Measurements from ENCODE around the gene COPS8. TPM values are rescaled to one million over a fixed set of nuclear protein-coding genes. Genes with fewer than 3 reads are reported as not detected.

The COPS8 gene
- total RNA-seq, 1 experiment from 2014 or later = 64.7 TPM

- DNase-seq = no peak
- peaks cover 1% of the 10 kb centered on the region; the same call in 1 of the 2 replicates for H3K27me3 ChIP-seq (ENCODE audit: insufficient read depth, low read depth)
- ChIA-PET CTCF (no interaction called here), POLR2A (ENCODE audit: unreplicated experiment) (no interaction called here)
- intact Hi-C loops (cut with micrococcal nuclease; ENCODE audit: unreplicated experiment) = no loop called here
- H3K27ac ChIP-seq = no peak overlapping the region
- H3K9me3 ChIP-seq (ENCODE audit: insufficient read depth, low read depth) = no peaks in the 10 kb centered on the region; the same call in 1 of the 2 replicates
- no peaks in the 10 kb centered on the region for H3K79me2 ChIP-seq (ENCODE audit: low read depth)
- no peak overlapping the region for H3K4me2 ChIP-seq
- H4K20me1 ChIP-seq (ENCODE audit: insufficient read depth) = no peaks in the 10 kb centered on the region
- no TSS peak for BruUV-seq (replicated peaks)
- no peak overlapping the region for H2AFZ ChIP-seq
- H3K4me1 ChIP-seq (replicated peaks; ENCODE audit: insufficient read depth) = no peaks in the 10 kb centered on the region
- no peaks in the 10 kb centered on the region for H3K9me2 ChIP-seq (ENCODE audit: insufficient read depth)
- H3K4me3 ChIP-seq = no peak overlapping the region
- TF ChIP-seq, protein P1, sequence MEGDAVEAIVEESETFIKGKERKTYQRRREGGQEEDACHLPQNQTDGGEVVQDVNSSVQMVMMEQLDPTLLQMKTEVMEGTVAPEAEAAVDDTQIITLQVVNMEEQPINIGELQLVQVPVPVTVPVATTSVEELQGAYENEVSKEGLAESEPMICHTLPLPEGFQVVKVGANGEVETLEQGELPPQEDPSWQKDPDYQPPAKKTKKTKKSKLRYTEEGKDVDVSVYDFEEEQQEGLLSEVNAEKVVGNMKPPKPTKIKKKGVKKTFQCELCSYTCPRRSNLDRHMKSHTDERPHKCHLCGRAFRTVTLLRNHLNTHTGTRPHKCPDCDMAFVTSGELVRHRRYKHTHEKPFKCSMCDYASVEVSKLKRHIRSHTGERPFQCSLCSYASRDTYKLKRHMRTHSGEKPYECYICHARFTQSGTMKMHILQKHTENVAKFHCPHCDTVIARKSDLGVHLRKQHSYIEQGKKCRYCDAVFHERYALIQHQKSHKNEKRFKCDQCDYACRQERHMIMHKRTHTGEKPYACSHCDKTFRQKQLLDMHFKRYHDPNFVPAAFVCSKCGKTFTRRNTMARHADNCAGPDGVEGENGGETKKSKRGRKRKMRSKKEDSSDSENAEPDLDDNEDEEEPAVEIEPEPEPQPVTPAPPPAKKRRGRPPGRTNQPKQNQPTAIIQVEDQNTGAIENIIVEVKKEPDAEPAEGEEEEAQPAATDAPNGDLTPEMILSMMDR (conservative IDR thresholded peaks at IDR 0.05) = no peak
- no peak for TF ChIP-seq EZH2 (IDR thresholded peaks at IDR 0.05; ENCODE audit: low read depth)
- no peaks in the 10 kb centered on the region for H3K36me3 ChIP-seq (ENCODE audit: low read depth)
- H3F3A ChIP-seq (ENCODE audit: insufficient read depth, low read depth) = no peaks in the 10 kb centered on the region
Observed at GRCh38 chr2:237066396-237066795, 19.3 kb upstream of the COPS8 start.

DNA sequence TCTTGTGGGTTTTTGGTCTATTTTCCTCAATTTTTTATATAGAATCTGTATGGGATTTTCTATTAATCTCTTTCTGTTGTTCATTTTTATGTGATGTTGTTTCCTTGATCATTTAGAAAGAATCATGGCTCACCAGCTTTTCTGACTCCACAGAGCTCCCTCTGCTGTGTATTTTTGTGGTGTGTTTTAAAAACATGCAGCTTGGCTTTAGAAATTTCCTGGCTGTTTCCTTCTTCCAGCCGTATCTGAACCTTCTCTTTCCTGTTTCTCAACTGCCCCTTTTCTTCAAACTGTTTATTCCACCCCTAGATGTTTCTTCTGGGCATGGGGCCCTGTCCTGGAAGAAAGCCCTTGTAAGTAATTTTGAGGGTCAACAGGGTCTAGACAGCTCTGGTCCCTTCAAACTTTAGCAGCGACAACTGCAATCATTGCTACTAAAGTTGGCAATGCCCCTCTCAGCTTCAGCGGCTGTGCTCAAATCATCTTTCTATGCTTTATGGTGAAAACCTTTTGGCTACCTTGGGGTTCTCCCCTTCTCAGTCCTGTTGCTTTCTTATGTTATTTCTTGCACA is 17.6 kb upstream of the COPS8 start:
- H3K36me3 ChIP-seq (ENCODE audit: low read depth) = no peaks in the 10 kb centered on the region
- H4K20me1 ChIP-seq (ENCODE audit: insufficient read depth) = no peaks in the 10 kb centered on the region
- H3K27me3 ChIP-seq (ENCODE audit: insufficient read depth, low read depth) = no peaks in the 10 kb centered on the region
- POLR2A ChIA-PET (ENCODE audit: unreplicated experiment) = interaction anchor here (0.7 kb wide), 1 partner anchor 42 kb away, joined by 7 read pairs; no protein-coding TSS in a partner anchor
- no peaks in the 10 kb centered on the region; the same call in 1 of the 2 replicates for H3K9me3 ChIP-seq (ENCODE audit: insufficient read depth, low read depth)
- no TSS peak for BruUV-seq (replicated peaks)
- H3K4me2 ChIP-seq = no peak overlapping the region
- TF ChIP-seq, protein P1 (conservative IDR thresholded peaks at IDR 0.05) = peak; percentile 30; the same call in 1 of the 2 replicates
- no peak for TF ChIP-seq EZH2 (IDR thresholded peaks at IDR 0.05; ENCODE audit: low read depth)
- no peak for DNase-seq
- CTCF ChIA-PET = interaction anchor here (0.6 to 0.7 kb wide), 2 partner anchors 40 to 570 kb away, joined by 4 read pairs; no protein-coding TSS in a partner anchor
- intact Hi-C loops (cut with micrococcal nuclease; ENCODE audit: unreplicated experiment) = no loop called here
- no peak overlapping the region for H3K27ac ChIP-seq
- no peaks in the 10 kb centered on the region for H3K4me1 ChIP-seq (replicated peaks; ENCODE audit: insufficient read depth)
- no peaks in the 10 kb centered on the region for H3K9me2 ChIP-seq (ENCODE audit: insufficient read depth)
- H3F3A ChIP-seq (ENCODE audit: insufficient read depth, low read depth) = no peaks in the 10 kb centered on the region
- H3K4me3 ChIP-seq = no peak overlapping the region
- no peaks in the 10 kb centered on the region for H3K79me2 ChIP-seq (ENCODE audit: low read depth)
- H2AFZ ChIP-seq = no peak overlapping the region

DNA sequence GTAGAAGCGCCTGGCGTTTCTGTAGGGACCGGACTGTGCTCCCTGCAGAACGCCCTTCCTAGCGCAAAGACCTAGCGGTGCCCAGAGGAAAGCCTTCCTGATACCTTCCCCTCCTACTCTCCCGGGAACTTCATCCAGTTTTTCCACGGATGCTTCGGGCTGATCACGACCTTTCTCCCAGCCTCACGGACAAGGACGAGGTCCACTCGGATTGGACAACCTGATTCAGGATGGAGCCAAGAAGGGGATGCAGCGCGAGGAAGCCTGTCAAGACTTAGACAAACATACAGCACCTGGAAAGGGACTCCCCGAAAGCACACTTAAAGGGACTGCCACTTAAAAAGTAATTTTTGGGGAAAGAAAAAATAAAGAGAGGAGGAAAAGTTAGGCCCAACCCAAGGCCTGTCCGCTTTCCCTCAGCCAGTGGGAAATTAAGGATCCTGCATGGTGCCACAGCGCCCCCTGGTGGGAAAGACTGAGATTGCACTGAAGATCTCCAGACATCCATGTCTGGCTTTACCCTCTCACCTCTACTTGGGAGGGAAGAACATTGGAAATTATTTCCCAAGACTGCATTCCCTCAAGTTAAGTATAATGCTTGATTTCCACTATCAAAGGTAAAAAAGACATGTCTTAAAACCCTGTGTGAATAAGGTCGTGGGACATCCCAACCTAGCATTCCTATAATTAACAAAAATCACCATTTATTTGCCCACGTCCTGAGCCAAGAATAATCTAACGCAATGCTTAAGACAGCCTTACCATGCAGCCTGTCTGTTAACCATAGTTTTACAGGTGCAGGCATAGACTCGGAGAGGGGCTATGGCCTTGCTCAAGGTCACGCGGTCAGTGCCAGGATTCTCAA is 13.4 kb upstream of the COPS8 start:
- no TSS peak for BruUV-seq (replicated peaks)
- Histone ChIP-seq H3K9me2 (ENCODE audit: insufficient read depth) (no peaks in the 10 kb centered on the region), H2AFZ (no peak overlapping the region), H4K20me1 (ENCODE audit: insufficient read depth) (no peaks in the 10 kb centered on the region), H3K36me3 (ENCODE audit: low read depth) (no peaks in the 10 kb centered on the region), H3K27ac (no peak overlapping the region), H3K79me2 (ENCODE audit: low read depth) (no peaks in the 10 kb centered on the region), H3K4me3 (no peak overlapping the region), H3K4me1 (replicated peaks; ENCODE audit: insufficient read depth) (peaks cover 22% of the 10 kb centered on the region), H3K4me2 (no peak overlapping the region), H3K27me3 (ENCODE audit: insufficient read depth, low read depth) (0 out of 2 replicates have a peak, but pooled peaks cover 8% of the 10 kb centered on the region), H3K9me3 (ENCODE audit: insufficient read depth, low read depth) (no peaks in the 10 kb centered on the region; the same call in 1 of the 2 replicates), H3F3A (ENCODE audit: insufficient read depth, low read depth) (peaks cover 16% of the 10 kb centered on the region; the same call in 1 of the 2 replicates)
- no peak for TF ChIP-seq EZH2 (IDR thresholded peaks at IDR 0.05; ENCODE audit: low read depth)
- TF ChIP-seq, protein P1 (conservative IDR thresholded peaks at IDR 0.05) = peak; percentile 100
- CTCF ChIA-PET = no interaction called here
- POLR2A ChIA-PET (ENCODE audit: unreplicated experiment) = no interaction called here
- intact Hi-C loops (cut with micrococcal nuclease; ENCODE audit: unreplicated experiment) = loop anchor here (5.0 kb wide), 1 partner anchor 890 kb away; no protein-coding TSS in a partner anchor
- DNase-seq = peak; percentile 40 to 76

Data from PC-9 (cell line).